Suprapubic skin (tissue), 3 donors: ENCODE results near the gene HPSE2.

ENCODE experiments used
- POLR2A ChIP-seq, 2 donors: fragments of 450-650 bp; IDR thresholded peaks; one replicate each; pipeline ENCODE4 v1.6.1; 2017; ENCODE audit warnings: antibody characterized with exemption in 2 of 2, mild to moderate bottlenecking in 2 of 2, moderate library complexity in 2 of 2
- TF ChIP-seq, protein P1 (sequence below), 2 donors: fragments of 200-600 bp in 1 of 2; fragments of 450-650 bp in 1 of 2; sonication (generic) in 1 of 2; IDR thresholded peaks; one replicate each; pipeline ENCODE4 v1.5.1; 2016 to 2019; ENCODE audit warnings: antibody characterized with exemption in 2 of 2, mild to moderate bottlenecking in 1 of 2, moderate library complexity in 1 of 2

GRCh38 chr10:99207340-99207739, 28.3 kb downstream of the HPSE2 start:
- TF ChIP-seq POLR2A (IDR thresholded peaks at IDR 0.05), result no peak
- TF ChIP-seq, protein P1, sequence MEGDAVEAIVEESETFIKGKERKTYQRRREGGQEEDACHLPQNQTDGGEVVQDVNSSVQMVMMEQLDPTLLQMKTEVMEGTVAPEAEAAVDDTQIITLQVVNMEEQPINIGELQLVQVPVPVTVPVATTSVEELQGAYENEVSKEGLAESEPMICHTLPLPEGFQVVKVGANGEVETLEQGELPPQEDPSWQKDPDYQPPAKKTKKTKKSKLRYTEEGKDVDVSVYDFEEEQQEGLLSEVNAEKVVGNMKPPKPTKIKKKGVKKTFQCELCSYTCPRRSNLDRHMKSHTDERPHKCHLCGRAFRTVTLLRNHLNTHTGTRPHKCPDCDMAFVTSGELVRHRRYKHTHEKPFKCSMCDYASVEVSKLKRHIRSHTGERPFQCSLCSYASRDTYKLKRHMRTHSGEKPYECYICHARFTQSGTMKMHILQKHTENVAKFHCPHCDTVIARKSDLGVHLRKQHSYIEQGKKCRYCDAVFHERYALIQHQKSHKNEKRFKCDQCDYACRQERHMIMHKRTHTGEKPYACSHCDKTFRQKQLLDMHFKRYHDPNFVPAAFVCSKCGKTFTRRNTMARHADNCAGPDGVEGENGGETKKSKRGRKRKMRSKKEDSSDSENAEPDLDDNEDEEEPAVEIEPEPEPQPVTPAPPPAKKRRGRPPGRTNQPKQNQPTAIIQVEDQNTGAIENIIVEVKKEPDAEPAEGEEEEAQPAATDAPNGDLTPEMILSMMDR (IDR thresholded peaks at IDR 0.05), result no peak
